GM19324 (cell line): Measurements from ENCODE around the gene SUPT3H.

Experiments used
- ATAC-seq: cut with Tn5 transposase; IDR thresholded peaks from one replicate; pipeline ENCODE4 v1.9.1; 2021; ENCODE audit warnings: mild to moderate bottlenecking, moderate library complexity; ENCODE audit not compliant: unreplicated experiment, low FRiP score

The SUPT3H gene

GRCh38 chr6:44820321-44820720 lies 557.4 kb downstream of the SUPT3H start:
- no peak for ATAC-seq

- no peak for ATAC-seq
These were observed 566.3 kb downstream of the SUPT3H start for GRCh38 chr6:44811456-44811855.

- no peak for ATAC-seq
These were observed 568.5 kb downstream of the SUPT3H start for GRCh38 chr6:44809258-44809657.

GRCh38 chr6:44808148-44808547 lies 569.6 kb downstream of the SUPT3H start:
- ATAC-seq: no peak

- no peak for ATAC-seq
These were observed 571.1 kb downstream of the SUPT3H start for GRCh38 chr6:44806656-44807055.

- ATAC-seq: no peak
These were observed 572.4 kb downstream of the SUPT3H start for GRCh38 chr6:44805238-44805846.

GRCh38 chr6:44804546-44805159 lies 573.1 kb downstream of the SUPT3H start:
- ATAC-seq: no peak

- no peak for ATAC-seq
These were observed 573.7 kb downstream of the SUPT3H start for GRCh38 chr6:44804016-44804415.

- no peak for ATAC-seq
These were observed 576.7 kb downstream of the SUPT3H start for GRCh38 chr6:44800784-44801592.

- no peak for ATAC-seq
These were observed 577.5 kb downstream of the SUPT3H start for GRCh38 chr6:44800171-44800783.

- no peak for ATAC-seq
These were observed 580.0 kb downstream of the SUPT3H start for GRCh38 chr6:44797746-44798145.

- no peak for ATAC-seq
These were observed 582.4 kb downstream of the SUPT3H start for GRCh38 chr6:44795326-44795725.

GRCh38 chr6:44789806-44790205 lies 587.9 kb downstream of the SUPT3H start:
- ATAC-seq: no peak

- ATAC-seq: no peak
These were observed 588.7 kb downstream of the SUPT3H start for GRCh38 chr6:44789061-44789460.

GRCh38 chr6:44788387-44788981 lies 589.2 kb downstream of the SUPT3H start:
- ATAC-seq: no peak

GRCh38 chr6:44787254-44787834 lies 590.4 kb downstream of the SUPT3H start:
- no peak for ATAC-seq

- no peak for ATAC-seq
These were observed 592.6 kb downstream of the SUPT3H start for GRCh38 chr6:44785130-44785529.

- no peak for ATAC-seq
These were observed 593.5 kb downstream of the SUPT3H start for GRCh38 chr6:44784195-44784594.

GRCh38 chr6:44782892-44783291 lies 594.8 kb downstream of the SUPT3H start:
- ATAC-seq: no peak

GRCh38 chr6:44781912-44782597 lies 595.7 kb downstream of the SUPT3H start:
- ATAC-seq: no peak
